Stimulated activated CD4-positive, alpha-beta T cell treated with anti-CD3 and anti-CD28 coated beads, Interleukin-15, amount 100 ng/mL, for 48 hours (primary cell): ENCODE measurements around the gene CLRN3.

Experiments used
- DNase-seq, 2 donors: peaks; one replicate each; pipeline ENCODE4 v3.0.0-alpha.2; 2020; ENCODE audit warnings: low read depth in 2 of 2

Gene CLRN3

DNA sequence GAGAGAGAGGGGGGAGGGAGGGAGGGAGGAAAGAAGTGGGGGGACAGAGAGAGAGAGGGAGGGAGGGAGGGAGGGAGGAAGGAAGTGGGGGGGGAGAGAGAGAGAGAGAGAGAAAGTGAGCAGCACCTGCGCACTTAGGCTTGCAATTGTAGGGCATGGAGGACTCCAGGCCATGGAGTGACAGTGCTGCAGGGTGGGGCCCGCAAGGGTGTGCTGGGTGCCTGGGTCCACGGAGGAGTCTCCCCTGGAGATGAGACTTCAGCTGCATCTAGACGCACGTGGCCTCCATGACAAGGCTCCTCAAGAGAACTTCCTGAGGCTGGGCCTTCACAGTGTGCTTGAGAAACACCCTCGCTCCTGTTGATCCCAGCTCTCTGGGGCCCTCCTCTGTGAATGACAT is 44.5 kb downstream of the CLRN3 start:
- DNase-seq: no peak

DNA sequence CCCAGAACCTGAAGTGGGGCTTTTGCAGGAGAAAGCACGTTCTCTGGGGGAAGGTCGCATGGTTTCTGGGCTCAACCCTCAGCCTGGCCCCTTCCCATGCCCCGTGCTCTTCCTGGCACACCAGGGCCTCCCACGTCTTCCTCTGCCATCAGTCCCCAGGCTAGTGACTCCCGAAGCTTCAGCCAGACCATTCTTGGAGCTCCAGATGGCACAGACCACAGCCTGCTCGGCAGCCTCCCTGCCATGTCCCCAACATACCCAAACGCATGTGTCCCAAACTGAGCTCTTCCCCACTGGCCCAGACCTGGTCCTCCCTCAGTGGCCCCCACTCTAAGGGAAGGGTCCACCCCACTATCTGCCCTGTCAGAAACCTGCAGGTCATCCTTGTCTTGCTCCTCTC is 47.0 kb downstream of the CLRN3 start:
- DNase-seq: no peak

DNA sequence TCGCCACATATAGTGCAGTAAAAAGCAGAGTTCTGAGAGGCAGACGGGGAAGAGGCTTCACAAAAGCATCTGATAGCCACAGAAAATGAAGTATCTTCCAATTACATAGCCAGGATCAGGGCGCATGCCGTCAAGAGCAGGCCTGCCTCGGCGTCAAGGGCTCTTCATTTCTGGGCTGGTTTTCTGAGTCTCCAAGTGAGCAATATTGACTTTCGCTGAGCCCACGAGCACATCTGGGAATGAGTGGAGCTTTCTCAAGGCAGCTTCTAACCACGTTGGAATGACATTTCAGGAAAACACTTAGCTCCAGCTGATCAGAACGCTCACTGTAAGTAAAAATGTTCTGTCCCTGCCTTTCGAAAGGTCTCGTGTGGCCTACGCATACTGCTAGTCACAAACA is 51.9 kb downstream of the CLRN3 start:
- no peak for DNase-seq

DNA sequence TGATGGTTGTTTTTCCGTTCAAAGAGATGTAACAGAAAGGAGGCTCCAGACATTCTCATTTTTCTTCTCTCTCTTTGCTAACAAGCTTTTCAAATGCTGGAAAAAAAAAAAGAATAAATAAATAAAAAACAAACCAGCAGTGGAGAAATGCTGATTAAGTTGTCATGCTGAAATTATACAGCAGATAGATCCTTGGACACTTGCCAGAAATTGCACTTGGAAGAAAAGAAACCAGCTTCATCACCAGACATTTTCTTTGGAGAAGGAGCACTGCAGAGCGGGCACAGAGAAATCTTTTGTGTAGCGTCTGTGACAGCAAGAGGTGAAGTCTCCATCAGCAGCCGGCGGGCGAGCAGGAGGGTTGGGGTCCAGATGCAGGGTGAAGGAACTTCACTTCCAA is 55.8 kb downstream of the CLRN3 start:
- DNase-seq: no peak

DNA sequence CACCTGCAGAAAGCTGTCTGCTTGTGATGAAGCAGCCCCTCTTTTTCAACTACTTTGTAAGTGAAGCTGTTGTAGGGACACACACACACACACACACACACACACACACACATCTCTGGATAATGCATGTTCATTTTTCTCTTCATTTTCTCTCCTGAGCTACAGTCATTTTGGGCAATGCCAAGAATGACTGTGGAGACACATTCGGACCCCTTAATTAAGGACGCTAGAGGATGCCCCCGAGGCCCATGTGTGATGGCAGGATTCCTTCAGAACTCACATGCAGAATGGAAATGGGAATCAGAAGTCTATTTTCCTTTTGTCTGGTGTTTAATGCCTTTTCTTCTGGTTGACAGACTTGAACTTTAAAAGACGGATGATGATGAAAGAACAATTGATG is 56.6 kb downstream of the CLRN3 start:
- DNase-seq: no peak

DNA sequence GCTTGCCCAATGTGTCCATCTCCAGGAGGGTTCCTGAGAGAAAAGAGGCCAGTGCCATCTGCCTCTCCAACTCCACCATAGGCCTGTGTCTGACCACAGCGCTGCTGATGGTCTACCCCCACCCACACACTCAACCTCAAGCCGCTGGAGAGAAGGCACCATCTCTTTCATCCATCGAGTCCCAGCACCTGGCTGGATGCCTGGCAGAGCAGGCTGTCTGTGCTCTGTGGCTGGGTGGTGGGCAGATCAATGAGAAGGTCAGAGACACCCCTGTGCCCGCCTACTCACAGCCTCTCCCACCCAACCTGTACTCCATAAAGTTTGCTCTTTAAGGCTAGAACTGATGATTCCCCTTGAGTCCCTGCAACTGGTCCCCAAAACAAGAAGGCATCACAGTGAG is 58.0 kb downstream of the CLRN3 start:
- DNase-seq: no peak

DNA sequence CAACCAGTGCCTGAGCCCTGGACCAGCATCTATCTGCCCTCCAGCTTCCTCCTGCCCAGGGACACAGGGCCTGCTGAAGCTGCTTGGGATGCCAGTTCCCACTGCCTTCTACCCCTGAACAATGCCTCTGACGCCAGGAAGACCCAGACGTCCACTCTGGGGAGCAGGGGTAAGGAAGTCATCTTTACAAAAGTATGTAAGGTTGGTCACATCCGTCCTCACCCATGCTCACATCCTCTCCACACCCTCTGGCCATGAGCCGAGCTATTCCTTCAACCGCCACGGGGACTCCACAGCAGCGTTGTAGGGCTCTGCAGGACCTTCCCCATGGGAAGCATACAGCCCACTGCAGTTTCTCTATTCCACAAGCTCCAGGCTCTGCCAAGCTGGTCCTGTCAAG is 58.5 kb downstream of the CLRN3 start:
- no peak for DNase-seq

DNA sequence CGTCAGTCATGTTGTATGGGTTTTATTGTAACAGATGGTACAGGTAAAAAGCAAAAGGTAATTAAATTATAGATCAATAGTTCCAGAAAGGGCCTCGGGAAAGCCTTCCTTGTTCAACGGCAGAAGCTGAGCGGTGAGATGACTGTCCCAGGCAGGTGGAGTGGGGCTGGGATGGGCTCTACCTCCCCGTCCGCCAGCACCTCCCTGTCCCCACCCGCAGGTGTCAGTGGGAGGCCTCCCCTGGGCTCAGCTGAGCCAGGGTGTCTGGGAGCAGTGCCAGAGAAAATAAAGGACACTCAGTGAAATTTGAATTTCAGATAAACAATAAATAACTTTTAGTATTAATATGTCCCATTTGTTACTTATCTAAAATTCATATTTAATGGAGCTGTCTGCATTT is 58.9 kb downstream of the CLRN3 start:
- DNase-seq: no peak

DNA sequence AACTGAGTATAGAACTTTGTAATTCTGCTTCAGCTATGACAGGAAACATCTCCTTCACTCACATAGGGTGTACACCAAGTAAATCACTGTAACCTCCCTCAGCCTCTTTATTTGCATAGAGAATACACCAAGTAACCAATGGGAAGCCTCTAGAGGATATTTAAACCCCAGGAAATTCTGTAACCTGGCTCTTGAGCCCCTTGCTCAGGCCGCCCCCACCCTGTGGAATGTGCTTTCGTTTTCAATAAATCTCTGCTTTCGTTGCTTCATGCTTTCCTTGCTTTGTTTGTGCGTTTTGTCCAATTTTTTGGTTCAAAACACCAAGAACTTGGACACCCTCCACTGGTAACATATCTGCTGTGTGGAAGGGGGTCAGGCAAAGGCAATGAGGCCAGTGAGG is 60.2 kb downstream of the CLRN3 start:
- DNase-seq: no peak

DNA sequence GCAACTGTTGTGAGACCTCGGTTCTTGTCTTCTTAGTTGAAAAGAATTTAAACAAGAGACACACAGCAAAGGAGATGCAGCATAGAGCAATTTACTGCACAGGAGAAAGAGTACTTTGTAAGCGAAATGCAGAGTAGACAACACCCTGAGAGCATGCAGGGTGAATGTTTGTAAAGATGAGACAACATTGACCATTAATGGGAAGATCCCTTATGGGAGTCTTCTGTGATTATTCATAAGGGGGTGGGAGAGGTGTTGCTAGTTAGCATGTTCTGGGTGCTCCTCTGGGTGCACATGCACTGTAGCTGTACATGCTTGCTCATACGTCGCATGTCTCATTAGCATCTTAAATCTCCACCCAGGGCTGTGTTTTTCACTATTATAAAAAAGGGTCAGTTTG is 62.3 kb downstream of the CLRN3 start:
- no peak for DNase-seq
